ENCODE data around the gene RAPGEF1. TPM values are rescaled to one million over a fixed set of nuclear protein-coding genes. Genes with fewer than 3 reads are reported as not detected.

Gene RAPGEF1
- total and polyA plus RNA-seq, 10 donors = 16.9 to 137 (median 104) TPM

GRCh38 chr9:131595696-131596429, 144.0 kb downstream of the RAPGEF1 start:
- Histone ChIP-seq H3K4me1 (peaks cover 6 to 61% (median 15%) of the 10 kb centered on the region in 6 donors), H3K4me3 (no peak overlapping the region), H3K9me3 (no peaks in the 10 kb centered on the region), H3K36me3 (peaks cover 0 to 100% (median 72%) of the 10 kb centered on the region in 6 donors), H3K27me3 (replicated peaks in 1 of 7) (no peaks in the 10 kb centered on the region), H3K27ac (peak overlapping the region in 2 of 8 donors; percentile 16 to 29)
- 89 to 95% (median 92%) methylated on average over 19 to 20 of the region's 20 CpGs for WGBS, 5 donors
- DNase-seq = no peak
- TF ChIP-seq CTCF (IDR thresholded peaks at IDR 0.05 in 8 of 11, conservative IDR thresholded peaks at IDR 0.05 in 3 of 11) (no peak), POLR2AphosphoS5 (IDR thresholded peaks at IDR 0.05) (no peak), POLR2A (IDR thresholded peaks at IDR 0.05) (no peak)
- intact Hi-C loops (cut with DNase I; ENCODE audit: low total_unique reads) = no loop called here

DNA sequence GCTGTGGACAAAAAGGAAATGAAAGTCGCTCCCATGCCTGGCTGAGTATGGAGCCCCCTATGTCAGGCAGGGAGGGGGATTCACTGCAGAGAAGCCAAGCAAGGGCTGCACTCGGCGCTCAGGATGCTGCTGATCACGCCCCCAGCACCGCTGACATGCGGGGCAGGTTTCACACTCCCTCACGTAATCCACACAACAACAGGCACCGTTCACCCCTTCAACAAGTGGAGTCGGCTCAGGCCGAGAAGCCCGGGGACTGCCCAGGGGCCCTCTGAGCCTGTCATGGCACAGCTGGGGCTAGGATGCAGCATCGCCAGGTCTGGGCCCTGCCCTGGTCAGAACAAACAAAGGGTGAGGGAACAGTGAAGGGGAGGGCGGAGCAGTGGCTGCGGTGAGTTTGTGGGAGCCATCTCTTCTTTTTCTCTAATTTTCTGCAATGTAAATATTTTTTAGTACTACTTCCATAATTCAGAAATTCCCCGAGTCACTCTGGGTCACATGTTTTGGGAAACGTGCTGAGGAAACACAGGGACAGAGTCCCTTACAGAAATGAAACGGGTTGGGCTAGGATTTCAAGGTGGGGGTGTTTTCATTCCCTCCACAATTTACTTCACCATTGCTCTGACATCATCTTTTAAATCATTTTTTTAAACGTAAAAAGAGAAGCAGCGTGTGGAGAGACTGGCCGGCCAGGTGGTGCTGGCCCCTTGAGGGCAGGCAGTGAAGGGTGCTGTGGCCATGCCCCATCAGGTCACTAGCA, 144.8 kb downstream of the RAPGEF1 start:
- TF ChIP-seq CTCF (IDR thresholded peaks at IDR 0.05 in 8 of 11, conservative IDR thresholded peaks at IDR 0.05 in 3 of 11) (no peak), POLR2AphosphoS5 (IDR thresholded peaks at IDR 0.05) (no peak), POLR2A (IDR thresholded peaks at IDR 0.05) (no peak)
- no peak overlapping the region for H3K4me3 ChIP-seq
- intact Hi-C loops (cut with DNase I; ENCODE audit: low total_unique reads) = loop anchor here (5.0 kb wide), 1 partner anchor 152 kb away; no protein-coding TSS in a partner anchor
- peaks cover 11 to 69% (median 23%) of the 10 kb centered on the region in 6 donors for H3K4me1 ChIP-seq
- peak overlapping the region in 2 of 8 donors; percentile 16 to 29 for H3K27ac ChIP-seq
- 76 to 86% (median 83%) methylated on average over 14 to 20 of the region's 20 CpGs for WGBS, 5 donors
- no peaks in the 10 kb centered on the region for H3K9me3 ChIP-seq
- peaks cover 0 to 100% (median 69%) of the 10 kb centered on the region in 6 donors for H3K36me3 ChIP-seq
- no peaks in the 10 kb centered on the region for H3K27me3 ChIP-seq (replicated peaks in 1 of 7)
- no peak for DNase-seq

DNA sequence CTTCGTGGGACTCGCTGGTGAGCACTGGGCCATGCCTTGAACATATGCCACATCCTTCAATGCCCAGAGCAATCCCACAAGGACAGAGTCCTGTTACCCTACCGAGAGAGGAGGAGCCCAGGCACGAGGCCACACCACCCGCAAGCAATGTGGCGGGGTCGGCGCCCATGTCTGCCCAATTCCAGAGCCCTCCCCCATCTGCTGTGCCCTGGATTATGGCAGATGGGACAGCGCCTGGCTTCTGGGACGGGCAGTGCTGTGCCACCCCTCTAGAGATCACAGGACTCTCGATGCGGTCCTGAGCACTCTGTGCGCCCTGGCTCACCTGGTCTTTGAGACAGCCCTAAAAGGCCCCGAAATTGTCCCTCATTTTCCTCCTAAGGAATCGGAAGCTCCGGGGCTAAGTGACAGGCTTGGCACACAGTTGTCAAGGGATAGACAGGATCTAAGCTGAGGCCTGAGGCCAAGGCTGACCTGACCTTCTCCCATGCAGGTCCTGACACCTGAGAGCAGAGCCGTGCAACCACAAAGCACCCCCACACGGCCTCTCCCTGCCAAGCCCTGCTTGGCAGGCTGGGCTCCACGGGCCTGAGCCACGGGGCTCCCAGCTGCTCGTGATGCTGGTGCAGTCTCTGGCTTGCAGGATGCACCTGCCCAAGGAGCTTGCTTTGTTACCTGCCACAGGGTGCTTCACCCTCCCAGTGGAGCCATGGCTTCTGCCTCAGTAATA, 145.8 kb downstream of the RAPGEF1 start:
- peak overlapping the region in 1 of 8 donors; percentile 17 for H3K27ac ChIP-seq
- WGBS, 5 donors = 84 to 90% (median 89%) methylated on average over 13 to 21 of the region's 21 CpGs
- H3K4me1 ChIP-seq = peaks cover 11 to 72% (median 24%) of the 10 kb centered on the region in 6 donors
- H3K9me3 ChIP-seq = no peaks in the 10 kb centered on the region
- TF ChIP-seq CTCF (IDR thresholded peaks at IDR 0.05 in 8 of 11, conservative IDR thresholded peaks at IDR 0.05 in 3 of 11) (no peak), POLR2AphosphoS5 (IDR thresholded peaks at IDR 0.05) (peak in 2 of 3 donors; percentile 18 to 21)
- H3K36me3 ChIP-seq = peaks cover 0 to 100% (median 68%) of the 10 kb centered on the region in 6 donors
- H3K27me3 ChIP-seq (replicated peaks in 1 of 7) = no peaks in the 10 kb centered on the region
- no peak overlapping the region for H3K4me3 ChIP-seq
- intact Hi-C loops (cut with DNase I; ENCODE audit: low total_unique reads) = loop anchor here (5.0 kb wide), 1 partner anchor 153 kb away; no protein-coding TSS in a partner anchor
- no peak for DNase-seq

All from spleen (tissue), 11 donors.